Mesothelial cell of epicardium (in vitro differentiated cells): Measurements from ENCODE around the gene SIGMAR1. TPM values are rescaled to one million over a fixed set of nuclear protein-coding genes. Genes with fewer than 3 reads are reported as not detected.

Experiments used
- DNase-seq, 2 experiments: peaks; one replicate each; pipeline ENCODE4 v3.0.0; 2021; ENCODE audit warnings: low spot score in 2 of 2; ENCODE audit not compliant: unreplicated experiment in 2 of 2
- H3K27ac Mint-ChIP-seq: 2 replicates; pipeline ENCODE4 v1.8.0; 2021; ENCODE audit warnings: mixed read lengths
- H3K27me3 Mint-ChIP-seq: 2 replicates; pipeline ENCODE4 v1.8.0; 2021; ENCODE audit warnings: low read depth, mixed read lengths
- H3K36me3 Mint-ChIP-seq: 2 replicates; pipeline ENCODE4 v1.8.0; 2021; ENCODE audit warnings: mixed read lengths
- H3K4me1 Mint-ChIP-seq: 2 replicates; pipeline ENCODE4 v1.8.0; 2021; ENCODE audit warnings: mixed read lengths
- H3K4me3 Mint-ChIP-seq: 2 replicates; pipeline ENCODE4 v1.8.0; 2021; ENCODE audit warnings: mild to moderate bottlenecking, moderate library complexity, mixed read lengths
- H3K9me3 Mint-ChIP-seq: 2 replicates; pipeline ENCODE4 v1.8.0; 2021; ENCODE audit warnings: mixed read lengths
- total RNA-seq: library from RNA; stranded (reverse); gene quantifications from 3 replicates; pipeline ENCODE4 v1.2.1, GENCODE V29; 2021
- TF ChIP-seq, protein P1 (sequence below): fragments of 200-600 bp; sonication (generic); IDR thresholded peaks from one replicate; pipeline ENCODE4 v1.5.0; 2021; ENCODE audit warnings: antibody characterized with exemption; ENCODE audit not compliant: unreplicated experiment

SIGMAR1 gene
- total RNA-seq, 1 donor from 2014 or later: 58.8 TPM

DNA sequence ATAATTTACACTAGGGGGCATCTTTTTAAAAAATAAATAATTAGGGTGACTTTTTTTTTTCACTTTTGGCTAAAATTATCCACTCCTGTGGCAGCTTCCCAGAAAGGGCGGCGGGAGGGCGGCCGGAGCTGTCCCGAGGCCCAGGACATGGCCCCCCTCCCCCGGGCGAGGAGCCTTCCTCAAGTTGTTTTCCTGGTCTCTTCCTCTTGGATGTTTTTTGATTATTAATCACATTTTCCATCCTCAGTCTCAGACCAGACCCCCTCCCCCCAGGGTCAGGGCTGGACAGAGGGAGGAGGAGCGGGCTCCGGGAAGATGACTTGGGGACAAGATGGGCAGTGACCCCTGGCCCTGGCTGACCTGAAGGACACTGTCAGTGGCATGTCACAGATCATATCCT is 43.4 kb downstream of the SIGMAR1 start:
- Mint-ChIP-seq H3K4me3 (no peak overlapping the region), H3K9me3 (no peaks in the 10 kb centered on the region), H3K36me3 (no peaks in the 10 kb centered on the region), H3K27ac (no peak overlapping the region), H3K27me3 (peaks cover 72% of the 10 kb centered on the region), H3K4me1 (peaks cover 13% of the 10 kb centered on the region)
- DNase-seq: no peak
- TF ChIP-seq, protein P1, sequence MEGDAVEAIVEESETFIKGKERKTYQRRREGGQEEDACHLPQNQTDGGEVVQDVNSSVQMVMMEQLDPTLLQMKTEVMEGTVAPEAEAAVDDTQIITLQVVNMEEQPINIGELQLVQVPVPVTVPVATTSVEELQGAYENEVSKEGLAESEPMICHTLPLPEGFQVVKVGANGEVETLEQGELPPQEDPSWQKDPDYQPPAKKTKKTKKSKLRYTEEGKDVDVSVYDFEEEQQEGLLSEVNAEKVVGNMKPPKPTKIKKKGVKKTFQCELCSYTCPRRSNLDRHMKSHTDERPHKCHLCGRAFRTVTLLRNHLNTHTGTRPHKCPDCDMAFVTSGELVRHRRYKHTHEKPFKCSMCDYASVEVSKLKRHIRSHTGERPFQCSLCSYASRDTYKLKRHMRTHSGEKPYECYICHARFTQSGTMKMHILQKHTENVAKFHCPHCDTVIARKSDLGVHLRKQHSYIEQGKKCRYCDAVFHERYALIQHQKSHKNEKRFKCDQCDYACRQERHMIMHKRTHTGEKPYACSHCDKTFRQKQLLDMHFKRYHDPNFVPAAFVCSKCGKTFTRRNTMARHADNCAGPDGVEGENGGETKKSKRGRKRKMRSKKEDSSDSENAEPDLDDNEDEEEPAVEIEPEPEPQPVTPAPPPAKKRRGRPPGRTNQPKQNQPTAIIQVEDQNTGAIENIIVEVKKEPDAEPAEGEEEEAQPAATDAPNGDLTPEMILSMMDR: no peak

DNA sequence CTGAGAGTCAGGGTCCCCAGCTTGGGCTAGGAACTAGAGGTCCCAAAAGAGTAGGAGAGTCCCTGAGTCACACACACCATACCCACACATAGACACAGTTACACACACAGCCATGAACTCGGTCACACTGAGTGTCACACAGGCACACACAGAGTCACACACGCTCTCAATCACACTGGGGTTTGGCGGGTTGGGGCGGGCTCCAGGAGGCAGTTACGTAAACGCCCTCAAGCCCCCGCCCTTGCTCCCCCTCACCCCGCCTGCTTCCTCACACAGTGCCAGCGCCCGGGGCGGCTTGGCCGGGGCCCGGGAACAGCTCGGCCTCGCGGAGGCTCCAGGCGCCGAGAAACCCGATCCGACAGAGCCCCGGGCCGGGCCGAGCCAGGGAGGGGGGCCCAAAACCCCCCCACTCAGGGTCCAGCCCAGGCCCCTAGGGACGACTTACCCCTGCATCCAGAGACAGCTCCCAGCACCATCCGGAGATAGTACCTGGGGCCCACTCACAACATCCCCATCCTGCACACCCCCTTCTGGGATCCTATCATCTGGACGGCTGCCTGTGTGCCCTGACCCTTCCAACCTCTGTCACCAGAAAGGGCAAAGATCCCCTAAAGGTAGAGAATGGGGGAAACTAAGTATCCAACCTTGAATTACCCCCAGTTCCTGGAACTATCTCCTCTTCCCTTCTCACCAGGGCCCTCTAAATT is 44.5 kb downstream of the SIGMAR1 start:
- Mint-ChIP-seq H3K36me3 (no peaks in the 10 kb centered on the region), H3K9me3 (no peaks in the 10 kb centered on the region), H3K27ac (no peak overlapping the region), H3K27me3 (peaks cover 80% of the 10 kb centered on the region), H3K4me1 (peaks cover 22% of the 10 kb centered on the region), H3K4me3 (no peak overlapping the region)
- TF ChIP-seq, protein P1: no peak
- peak in 1 of 2 experiments; percentile 54 for DNase-seq

DNA sequence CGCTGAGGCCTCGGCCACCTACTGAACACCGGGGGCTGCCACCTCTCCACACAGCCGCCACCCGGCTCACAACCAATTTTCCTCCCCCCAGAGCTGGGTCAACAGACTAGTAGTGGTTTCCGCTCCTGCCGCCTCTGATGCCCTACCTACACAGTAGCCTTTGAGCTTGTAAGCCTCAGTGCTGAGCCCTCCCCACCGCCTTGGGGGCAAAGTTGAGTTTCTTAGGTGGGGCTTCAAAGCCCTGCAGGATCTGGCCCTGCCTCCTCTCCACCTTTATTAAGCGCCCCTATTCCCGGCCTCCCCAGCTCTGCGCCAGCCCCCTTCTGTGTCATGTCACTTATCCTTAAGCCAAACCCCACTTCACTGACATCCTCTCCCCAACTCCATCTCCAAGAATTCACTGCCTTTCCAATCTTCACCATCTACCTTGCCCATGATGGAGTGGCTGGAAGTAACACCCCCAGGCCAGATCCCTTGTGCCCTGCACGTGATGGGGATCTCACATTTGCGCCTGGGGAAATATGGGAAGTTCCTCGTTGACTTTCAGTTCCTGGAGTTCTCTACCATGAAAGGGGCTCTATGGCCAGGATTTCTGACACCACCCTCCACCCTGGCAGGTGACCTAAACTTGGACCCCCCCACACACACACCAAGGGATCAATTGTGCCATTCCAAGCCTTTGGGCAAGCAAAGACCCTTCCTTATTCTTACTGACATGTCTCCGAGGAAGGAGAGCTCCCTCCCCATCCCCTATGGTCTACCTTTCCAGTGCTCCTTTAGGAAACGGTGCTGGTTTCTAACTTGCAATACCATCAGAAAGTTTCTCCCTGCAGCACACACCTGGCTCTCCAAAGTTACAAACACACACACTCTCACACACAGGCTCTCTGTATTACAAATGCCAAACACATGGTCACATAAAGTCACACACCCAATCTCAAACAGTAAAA is 45.4 kb downstream of the SIGMAR1 start:
- TF ChIP-seq, protein P1: peak; percentile 2
- Mint-ChIP-seq H3K27ac (no peak overlapping the region), H3K4me3 (peak overlapping the region; percentile 1), H3K36me3 (no peaks in the 10 kb centered on the region), H3K27me3 (peaks cover 80% of the 10 kb centered on the region), H3K9me3 (no peaks in the 10 kb centered on the region), H3K4me1 (peaks cover 22% of the 10 kb centered on the region)
- DNase-seq: no peak

DNA sequence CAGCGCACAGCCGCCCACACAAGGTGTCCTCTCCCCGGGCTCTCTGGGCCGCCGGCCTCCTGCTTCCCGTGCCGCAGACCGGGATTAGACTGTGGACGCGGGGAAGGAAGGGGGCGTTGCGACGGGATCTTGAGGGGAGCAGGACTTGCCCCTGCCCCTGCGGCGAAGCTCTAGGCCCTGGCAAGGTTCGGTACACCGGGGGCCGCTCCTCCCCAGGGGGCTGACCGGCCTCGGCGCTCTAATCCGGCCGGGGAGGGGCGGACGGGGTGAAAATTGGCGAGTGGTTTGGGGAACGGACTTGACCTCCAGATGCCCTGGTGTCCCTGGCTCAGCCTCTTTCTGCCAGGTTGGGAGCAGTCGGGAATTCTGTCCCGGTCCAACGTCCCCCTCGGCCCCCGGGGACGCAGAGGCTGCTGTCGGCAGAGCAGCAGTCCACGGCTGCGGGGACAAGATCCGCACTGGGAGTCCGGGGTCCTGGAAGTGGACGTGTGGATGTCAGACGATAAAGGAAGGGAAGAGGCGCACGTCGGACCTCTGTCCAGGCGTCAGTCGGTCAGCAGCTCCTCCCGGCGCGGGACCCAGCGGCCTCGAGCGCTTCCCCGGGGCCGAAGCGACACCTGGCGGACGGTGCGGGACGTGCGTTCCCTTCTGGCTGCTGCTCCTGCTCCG is 46.2 kb downstream of the SIGMAR1 start:
- no peak overlapping the region for H3K27ac Mint-ChIP-seq
- H3K9me3 Mint-ChIP-seq: no peaks in the 10 kb centered on the region
- H3K4me3 Mint-ChIP-seq: peak overlapping the region; percentile 76
- peaks cover 28% of the 10 kb centered on the region for H3K4me1 Mint-ChIP-seq
- TF ChIP-seq, protein P1: peak; percentile 94
- H3K36me3 Mint-ChIP-seq: no peaks in the 10 kb centered on the region
- peak; percentile 76 to 94 for DNase-seq
- peaks cover 81% of the 10 kb centered on the region for H3K27me3 Mint-ChIP-seq

DNA sequence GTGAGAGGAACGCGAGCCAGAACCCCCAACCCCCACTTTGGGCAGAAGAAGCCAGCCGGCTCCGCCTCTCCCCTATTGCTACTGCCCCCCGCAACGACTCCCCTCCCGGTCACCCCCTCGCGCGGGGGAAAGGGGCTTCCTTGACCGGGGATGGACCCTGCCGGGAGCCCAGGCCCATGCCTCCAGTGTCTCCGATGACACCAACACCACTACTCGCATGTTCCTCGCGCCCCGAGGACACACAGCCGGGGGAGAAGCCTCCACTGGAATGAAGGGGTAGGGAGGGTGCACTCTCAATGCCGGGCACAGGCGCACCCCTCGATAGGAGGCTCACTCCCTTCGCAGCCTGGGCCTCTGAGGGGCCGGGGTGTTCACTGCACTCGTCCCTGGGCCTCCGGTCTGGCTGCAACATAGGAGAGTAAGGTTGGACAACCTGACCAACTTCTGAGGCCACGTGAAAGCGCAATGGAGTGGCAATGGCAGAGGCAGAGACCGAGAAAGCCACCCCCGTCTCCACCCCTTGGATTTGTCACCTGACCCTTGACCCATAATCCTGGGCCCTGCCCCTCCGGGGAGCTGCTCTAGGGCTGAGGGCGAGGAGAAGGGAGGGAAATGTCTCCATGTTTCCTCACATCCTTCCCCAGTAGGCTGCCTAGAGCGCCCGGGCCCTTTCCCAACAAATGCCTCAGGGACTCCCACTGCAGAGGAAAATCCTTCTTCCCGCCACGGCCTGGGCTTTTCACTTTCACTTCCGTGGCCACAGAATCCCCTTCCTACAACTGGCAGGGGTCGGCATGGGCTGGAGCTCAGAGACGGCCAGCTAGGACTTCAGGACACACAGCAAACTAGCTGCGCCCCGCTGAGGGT is 47.0 kb downstream of the SIGMAR1 start:
- H3K27ac Mint-ChIP-seq: peak overlapping the region; percentile 36
- H3K4me3 Mint-ChIP-seq: peak overlapping the region; percentile 76
- H3K4me1 Mint-ChIP-seq: peaks cover 36% of the 10 kb centered on the region
- H3K27me3 Mint-ChIP-seq: peaks cover 83% of the 10 kb centered on the region
- no peaks in the 10 kb centered on the region for H3K36me3 Mint-ChIP-seq
- H3K9me3 Mint-ChIP-seq: no peaks in the 10 kb centered on the region
- TF ChIP-seq, protein P1: no peak
- peak in 1 of 2 experiments; percentile 48 for DNase-seq
